ENCODE results near the gene VTI1A.

VTI1A gene

GRCh38 chr10:112593023-112593422 lies 146.0 kb downstream of the VTI1A start:
- DNase-seq: no peak

- DNase-seq: no peak
Observed at GRCh38 chr10:112601214-112602090, 154.4 kb downstream of the VTI1A start.

- DNase-seq: no peak
Observed at GRCh38 chr10:112603062-112603461, 156.0 kb downstream of the VTI1A start.

DNA sequence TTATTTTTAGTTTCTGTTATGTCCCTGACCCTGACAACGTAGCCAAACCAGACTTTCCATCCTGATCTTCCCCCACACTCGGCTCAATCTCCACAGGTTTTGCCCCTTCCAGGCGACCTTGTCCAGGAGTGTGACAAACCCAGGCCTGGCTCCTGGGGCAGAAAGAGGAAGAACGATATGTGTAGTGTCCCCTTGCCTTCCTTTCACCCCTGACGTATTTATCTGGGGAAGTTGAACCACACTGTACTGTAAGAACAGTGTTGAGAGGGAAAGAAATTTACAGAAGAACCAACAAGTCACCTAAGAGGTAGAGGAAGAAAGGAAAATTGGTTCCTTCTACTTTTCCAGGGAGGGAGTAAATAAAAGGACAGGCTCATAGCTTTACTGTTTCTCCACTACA lies 158.0 kb downstream of the VTI1A start:
- DNase-seq: no peak

- no peak for DNase-seq
Observed at GRCh38 chr10:112607506-112607905, 160.5 kb downstream of the VTI1A start.

DNA sequence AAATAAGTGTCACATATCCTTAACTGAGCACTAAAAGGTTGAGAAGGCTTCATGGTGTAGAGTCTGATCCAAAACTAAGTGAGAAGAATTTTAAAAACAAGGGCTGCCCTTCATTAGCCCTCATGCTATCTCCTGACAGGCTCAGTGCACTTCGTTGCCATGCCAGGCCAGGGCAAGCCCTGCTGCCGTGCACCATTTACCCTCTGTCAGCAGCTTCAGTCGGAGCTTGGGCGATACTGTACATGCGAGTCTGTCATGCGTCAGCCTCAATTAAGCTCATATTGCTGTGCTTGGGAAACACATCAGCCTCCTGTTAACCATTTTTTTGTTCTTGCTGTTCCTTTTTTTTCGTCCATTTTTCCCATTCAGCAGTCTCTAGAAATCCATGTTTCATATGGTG lies 166.6 kb downstream of the VTI1A start:
- DNase-seq: no peak

DNA sequence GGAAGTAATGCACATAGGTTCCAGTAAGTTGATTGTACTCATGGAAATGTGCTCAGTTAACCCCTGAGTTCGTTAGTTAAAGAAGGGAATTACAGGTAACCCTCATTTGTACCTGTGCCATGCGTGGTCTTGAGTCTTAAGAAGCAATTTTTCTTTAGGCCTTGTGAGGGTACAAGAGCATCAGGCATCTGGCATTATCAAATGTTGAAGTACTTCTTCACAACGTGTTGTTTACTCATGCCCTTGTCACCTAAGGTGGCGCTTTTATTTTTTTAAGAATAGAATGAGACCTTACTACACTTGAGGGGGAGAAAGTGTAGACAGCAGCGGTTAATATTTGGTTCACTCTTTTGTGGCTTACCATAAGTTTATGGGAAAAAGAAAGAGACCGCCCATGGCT lies 167.1 kb downstream of the VTI1A start:
- no peak for DNase-seq

- DNase-seq: no peak
Observed at GRCh38 chr10:112614586-112614985, 167.6 kb downstream of the VTI1A start.

DNA sequence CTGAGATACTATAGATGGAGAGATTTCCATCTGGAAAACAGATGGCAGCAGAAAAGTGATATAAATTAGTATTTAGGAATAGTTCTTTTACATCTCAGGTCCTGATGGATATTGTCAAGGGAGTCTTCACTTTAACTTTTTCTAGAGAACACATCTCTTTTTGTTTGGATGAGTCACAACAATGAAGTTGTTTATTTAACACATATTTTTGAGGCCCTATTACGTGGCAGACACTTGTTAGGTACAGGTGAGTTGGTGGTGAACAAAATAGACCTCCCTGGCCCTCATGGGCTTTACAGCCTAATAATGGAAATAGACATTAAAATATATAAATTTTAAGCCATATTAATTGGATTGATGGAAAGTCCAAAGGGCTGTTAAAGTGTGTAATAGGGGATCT lies 168.3 kb downstream of the VTI1A start:
- no peak for DNase-seq

GRCh38 chr10:112616647-112617046 lies 169.6 kb downstream of the VTI1A start:
- no peak for DNase-seq

GRCh38 chr10:112618814-112619213 lies 171.8 kb downstream of the VTI1A start:
- DNase-seq: no peak

- DNase-seq: no peak
Observed at GRCh38 chr10:112619556-112619955, 172.5 kb downstream of the VTI1A start.

DNA sequence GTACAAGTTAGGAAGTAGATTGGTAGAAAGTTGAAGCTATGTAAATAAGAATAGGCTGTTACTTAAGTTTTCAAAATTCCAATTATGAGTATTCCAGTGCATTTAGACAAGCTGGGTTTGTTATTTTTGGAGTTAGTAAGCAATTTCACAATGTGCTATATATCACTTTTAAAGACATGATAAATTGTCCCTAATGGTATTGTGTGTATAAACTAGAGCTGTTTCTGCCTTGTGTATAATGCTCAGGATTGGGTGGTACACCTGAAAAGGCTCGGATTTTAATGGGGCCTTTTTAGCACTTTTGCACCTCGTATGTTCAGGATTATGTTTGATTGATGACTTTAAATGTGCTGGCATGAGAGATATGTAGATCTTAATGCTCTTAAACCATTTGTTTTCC lies 175.8 kb downstream of the VTI1A start:
- no peak for DNase-seq

GRCh38 chr10:112624546-112625048 lies 177.6 kb downstream of the VTI1A start:
- no peak for DNase-seq

DNA sequence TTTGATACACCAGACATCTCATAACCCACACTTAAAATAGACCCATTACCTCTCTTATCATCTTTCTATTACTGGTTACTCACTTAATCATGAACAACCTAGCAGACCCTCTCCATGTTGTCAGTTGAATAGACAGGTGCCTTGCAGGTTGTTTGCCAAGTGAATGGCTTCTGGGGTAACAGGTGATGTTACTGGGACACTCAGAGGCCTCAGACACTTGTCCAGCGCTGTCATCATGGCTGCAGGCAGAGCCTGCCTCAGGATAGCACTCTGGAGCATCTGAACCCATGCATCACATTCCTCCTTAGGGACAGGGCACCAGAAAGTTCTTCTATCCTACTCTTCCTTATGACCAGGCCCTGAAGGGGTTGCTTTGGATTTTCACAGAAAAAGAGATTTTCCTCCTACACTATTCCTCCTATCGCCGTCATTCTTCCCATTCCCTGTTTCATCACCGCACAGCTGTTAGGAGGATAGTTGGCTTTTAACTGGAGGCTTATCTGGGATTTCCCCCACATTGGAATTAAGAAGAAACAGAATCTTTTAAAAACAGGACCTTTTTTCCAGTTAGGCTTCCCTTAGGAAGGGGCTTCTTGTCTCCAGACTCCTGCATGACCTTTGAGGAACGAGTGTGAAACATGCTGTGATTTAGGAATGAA lies 182.1 kb downstream of the VTI1A start:
- no peak for DNase-seq

DNA sequence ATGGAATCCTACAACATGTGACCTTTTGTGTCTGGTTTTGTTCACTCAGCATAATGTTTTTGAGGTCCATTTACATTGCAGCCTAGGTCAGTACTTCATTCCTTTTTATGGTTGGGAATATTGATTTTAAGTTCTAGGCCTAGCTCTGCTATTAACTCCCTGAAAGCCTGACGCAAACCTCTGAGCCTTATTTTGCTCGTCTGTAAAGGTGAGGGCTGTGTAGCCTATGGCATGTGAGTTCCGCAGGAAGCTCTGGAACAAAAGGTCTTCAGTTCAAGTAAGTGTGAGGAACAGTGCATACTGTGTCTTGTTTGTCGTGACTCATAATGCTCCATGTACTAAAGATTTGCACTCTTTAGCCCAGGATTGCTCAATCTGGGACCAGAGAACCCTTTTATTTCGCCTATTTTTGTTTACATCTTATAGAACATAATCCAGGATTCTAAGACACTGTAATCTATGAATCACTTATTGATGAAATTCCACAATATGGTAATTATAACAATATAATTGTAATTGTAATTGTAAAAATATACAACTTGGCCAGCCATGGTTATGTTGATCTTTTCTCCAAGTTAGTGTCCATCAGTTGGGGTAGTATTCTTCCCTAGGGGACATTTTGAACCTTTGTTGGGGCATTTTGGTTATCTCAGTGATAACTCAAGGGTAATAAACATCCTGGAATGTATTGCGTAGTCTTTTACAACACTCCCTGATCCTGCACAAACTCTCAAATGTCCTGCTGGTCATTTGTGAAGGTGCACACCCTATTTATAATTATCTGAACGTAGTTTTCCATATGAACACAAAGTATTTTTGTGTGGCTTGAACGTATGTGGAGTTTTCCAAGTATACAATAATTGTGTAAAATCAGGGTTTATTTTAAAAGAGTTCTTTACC lies 184.7 kb downstream of the VTI1A start:
- DNase-seq: no peak

DNA sequence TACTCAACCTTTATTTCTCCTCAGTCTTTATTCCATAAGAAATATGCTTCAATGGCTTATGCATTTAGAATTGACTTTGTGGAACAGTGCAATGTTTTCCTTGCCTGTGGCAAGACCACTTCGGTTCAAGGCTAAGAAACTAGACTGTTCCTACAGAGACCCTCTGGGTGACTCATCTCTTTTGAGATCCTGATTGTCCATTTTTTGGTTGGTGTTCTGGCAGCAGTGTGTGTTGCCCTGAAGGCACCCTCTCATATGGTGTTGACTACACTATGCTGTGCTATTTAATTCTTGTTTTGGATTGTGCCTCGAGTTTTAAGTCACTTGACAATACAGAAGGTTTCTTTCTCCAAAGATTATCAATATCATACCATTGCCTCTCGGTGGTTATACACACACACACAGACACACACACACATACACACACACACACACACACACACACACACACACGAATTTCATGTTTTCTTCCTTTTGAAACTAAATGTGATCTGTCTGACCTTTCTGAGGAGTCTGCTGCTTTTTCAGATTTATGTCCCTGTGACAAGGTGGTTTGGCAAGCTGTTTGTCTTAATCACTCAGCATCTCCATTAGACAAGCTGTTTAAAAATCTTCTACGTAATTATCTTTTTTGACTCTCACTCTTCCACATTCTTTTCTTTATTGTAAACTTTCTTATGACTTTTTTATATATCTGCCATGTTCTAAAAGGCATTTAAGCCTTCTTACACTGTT lies 187.2 kb downstream of the VTI1A start:
- DNase-seq: no peak

- DNase-seq: no peak
Observed at GRCh38 chr10:112637901-112638300, 190.9 kb downstream of the VTI1A start.

DNA sequence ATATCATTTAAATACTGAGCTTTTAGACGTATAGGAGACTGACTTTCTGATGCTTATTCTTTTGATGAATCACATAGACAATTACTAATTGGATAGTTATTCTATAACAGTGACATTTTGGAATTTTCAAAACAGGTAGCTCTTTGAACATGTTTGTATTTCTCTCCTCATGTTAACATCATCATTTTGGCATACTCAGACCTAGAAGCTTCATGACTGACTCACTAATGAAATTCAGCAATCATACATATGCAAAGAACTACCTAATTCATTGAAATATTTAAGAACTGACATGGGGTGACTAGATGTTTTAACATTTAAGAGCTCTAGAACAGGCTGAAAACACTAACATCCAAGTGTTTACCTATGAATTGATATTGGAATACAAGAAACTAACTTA lies 192.3 kb downstream of the VTI1A start:
- DNase-seq: no peak

DNA sequence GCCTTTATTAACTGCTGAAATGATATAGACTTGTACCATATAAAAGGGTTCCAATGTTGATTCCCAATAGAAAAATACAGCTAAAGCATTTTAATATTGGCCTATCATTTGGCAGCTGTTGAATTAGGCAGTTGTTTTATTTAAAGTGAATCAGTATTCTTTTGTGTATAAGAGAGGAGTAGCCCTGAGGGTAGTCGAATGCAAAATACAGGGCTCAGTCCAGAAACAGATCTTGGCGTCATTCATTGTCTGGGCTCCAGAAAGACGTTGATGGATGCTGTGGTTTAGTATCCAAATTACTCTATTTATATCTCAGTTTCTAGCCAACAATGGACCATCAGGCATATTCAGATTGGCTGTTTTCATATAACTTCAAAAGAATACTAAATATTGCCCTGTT lies 193.6 kb downstream of the VTI1A start:
- no peak for DNase-seq

GRCh38 chr10:112643600-112644264 lies 196.7 kb downstream of the VTI1A start:
- DNase-seq: no peak

GRCh38 chr10:112644265-112644645 lies 197.2 kb downstream of the VTI1A start:
- DNase-seq: no peak

Measured in bone marrow (tissue), 2 donors.